ENCODE measurements around the gene CLCN4.

CLCN4 gene

DNA sequence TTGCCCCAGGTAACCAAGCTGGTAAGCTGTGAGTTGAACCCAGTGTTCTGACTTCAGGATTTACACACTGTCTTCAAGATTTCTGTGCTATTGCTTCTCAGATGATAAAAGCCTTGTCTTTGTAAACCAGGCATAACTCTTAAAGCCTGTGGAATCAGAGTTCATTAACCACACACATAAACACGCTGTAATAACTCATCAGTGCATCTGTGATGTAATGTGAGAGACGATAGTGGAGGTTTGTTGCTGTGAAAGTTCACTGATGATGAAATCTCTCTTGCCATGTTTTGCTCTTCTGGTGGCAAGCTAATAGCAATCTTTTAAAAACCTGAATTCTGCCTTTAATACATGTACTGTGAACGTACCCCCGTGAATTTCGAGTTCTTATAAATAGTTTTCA, 41.5 kb downstream of the CLCN4 start:
- no peak for DNase-seq

DNA sequence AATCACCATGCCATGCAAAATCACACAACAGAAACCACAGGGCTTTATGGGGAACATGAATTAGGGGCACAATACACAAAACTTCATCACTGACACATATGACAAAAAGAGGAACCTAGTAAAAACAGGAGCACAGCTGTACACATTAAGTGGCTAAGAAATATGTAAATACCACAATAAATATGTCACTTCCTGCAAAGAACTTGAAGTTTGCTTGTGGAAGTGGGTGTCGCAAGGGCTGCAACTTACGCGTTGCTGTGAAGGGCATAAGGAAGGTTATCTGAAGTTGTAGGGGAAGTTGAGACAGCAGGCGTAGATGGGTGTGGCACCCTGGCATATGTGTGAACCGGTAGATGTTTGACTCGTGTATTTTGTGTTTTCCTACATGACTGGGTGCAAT, 42.4 kb downstream of the CLCN4 start:
- DNase-seq, result no peak

DNA sequence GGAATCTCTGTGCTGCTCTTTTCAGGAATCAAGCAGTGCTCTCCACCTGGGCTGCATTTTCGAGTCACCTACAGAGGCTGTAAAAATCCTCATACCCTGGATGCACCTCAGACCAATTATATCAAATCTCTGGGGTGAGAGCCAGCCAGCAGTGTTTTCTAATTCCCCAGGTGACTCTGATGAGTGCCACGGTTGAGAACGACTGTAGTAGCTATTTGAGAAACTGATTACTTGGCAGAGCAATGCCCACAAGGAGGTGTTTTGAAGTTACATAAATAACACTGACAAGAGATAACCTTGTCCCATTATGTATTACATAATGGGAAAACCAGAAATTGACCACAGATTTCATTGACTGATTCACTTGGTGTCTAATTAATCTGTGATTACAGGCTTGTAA, 46.8 kb downstream of the CLCN4 start:
- DNase-seq, result no peak

DNA sequence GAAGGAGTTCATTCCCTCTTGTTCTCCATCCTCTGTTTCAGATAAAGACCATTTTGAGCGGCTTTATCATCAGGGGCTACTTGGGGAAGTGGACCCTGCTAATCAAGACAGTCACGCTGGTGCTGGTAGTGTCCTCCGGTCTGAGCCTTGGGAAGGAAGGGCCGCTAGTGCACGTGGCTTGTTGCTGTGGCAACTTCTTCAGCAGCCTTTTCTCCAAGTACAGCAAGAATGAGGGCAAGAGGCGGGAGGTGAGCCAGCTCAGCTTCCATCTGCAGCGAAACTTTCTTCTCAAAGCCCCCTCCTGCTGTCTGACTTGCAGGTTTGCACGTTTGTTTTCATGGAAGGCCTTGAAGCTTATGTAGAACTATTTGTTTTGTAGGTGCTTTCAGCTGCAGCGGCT, 49.5 kb downstream of the CLCN4 start:
- no peak for DNase-seq

DNA sequence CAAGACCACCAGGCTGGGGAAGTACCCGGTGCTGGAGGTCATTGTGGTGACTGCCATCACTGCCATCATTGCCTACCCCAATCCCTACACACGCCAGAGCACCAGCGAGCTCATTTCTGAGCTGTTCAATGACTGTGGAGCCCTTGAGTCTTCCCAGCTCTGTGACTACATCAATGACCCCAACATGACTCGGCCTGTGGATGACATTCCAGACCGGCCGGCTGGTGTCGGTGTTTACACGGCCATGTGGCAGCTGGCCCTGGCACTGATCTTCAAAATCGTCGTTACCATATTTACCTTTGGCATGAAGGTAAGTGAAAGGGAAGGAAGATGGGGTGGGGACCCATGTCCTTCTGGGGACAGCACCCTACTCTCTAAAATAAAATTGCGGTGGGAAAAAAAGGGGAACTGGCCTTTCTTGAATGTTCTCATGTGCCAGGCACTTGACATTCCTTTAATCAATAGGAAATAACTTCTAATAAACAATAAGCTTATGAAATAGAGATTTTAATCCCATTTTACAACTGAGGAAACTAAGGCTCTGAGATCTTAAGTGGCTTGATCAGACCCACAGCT, 51.6 kb downstream of the CLCN4 start:
- no peak for DNase-seq

DNA sequence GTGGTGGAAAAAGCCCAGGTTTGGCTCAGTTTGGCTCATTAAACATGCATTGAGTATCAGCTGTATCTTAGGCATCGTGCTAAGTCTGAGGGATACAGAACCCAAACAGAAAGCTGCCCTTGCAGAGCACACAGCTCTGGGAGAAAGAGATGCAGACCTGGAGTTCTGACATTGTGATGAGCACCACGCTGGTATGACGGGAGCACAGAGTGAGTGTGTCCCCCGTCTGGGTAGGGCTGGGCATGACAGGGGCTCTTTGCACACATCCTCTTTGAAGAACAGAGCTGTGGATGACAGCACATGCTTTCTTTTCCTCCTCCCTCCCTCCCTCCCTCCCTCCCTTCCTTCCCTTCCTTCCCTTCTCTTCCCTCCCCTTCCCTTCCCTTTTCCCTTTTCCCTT, 52.2 kb downstream of the CLCN4 start:
- no peak for DNase-seq

DNA sequence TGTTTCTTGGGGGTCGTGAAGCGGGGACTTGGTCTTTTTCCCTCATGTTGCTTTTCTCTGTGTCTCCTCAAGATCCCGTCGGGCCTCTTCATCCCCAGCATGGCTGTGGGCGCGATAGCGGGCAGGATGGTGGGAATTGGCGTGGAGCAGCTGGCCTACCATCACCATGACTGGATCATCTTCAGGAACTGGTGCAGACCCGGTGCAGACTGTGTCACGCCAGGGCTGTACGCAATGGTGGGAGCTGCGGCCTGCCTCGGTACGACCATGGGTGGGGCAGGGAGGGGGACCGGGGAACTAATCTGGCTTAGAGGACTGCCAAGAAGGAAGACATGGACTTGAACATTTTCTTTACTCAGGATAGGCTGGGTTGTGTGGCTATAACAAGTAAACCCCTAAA, 55.6 kb downstream of the CLCN4 start:
- DNase-seq, result no peak

DNA sequence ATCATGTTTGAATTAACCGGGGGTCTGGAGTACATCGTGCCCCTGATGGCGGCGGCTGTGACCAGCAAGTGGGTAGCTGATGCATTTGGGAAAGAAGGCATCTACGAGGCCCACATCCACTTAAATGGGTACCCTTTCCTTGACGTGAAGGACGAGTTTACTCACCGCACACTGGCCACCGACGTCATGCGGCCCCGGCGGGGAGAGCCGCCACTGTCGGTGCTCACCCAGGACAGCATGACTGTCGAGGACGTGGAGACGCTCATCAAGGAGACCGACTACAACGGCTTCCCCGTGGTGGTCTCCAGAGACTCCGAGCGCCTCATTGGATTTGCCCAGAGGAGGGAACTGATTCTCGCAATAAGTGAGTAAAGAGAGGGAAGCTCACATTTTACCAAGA, 56.9 kb downstream of the CLCN4 start:
- DNase-seq, result no peak

DNA sequence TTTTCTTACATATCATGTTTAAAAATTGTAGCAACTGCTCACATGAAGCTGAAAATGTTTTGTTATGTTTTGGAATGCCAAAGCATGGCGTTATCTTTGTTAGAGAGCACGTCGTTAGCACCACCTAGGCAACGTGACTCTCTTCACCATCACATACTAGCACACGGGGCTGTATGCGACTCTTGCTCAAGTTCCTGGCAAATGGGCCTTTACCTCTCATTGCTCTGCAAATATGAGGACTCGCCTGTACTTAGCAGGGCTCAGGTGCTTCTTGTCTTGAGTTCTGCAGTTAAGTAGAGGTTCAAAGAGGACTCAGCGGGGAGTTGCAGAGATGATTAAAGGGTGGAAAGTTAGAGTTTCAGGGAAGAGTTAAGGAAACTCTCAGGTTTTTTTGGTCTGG, 59.4 kb downstream of the CLCN4 start:
- no peak for DNase-seq

DNA sequence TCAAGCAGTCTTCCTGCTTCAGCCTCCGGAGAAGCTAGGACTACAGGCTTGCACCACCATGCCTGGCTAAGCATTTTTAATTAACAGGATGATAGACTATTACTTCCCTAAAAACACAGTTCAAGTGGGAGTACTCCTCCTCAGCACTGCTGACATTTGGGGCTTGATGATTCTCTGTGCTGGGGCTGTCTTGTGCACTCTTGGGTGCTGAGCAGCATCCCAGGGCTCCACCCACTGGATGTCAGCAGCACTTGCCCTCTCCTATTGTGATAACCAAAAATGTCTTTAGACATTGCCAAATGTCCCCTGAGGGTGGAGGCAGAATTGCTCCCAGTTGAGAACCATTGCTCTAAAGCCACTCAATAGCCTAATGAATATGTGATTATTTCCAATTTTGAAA, 60.4 kb downstream of the CLCN4 start:
- DNase-seq, result no peak

DNA sequence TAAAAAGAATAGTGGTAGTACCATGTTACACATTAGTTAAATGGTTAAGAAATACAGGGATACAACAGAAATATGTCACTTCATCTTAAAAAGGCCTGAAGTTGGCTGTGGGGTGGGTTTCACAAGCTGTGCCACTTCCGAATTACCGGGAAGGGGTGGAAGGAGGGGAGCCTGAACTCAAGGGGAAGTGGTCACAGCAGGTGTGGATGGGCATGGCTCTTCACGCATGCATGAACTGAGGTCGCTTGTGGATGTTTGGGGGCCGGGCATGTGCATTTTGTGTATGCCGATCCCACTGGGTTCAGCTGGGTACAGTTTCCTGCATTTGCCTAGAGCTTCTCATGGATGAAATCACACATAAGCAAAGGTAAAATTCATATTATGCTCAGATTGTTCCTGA, 64.9 kb downstream of the CLCN4 start:
- no peak for DNase-seq

DNA sequence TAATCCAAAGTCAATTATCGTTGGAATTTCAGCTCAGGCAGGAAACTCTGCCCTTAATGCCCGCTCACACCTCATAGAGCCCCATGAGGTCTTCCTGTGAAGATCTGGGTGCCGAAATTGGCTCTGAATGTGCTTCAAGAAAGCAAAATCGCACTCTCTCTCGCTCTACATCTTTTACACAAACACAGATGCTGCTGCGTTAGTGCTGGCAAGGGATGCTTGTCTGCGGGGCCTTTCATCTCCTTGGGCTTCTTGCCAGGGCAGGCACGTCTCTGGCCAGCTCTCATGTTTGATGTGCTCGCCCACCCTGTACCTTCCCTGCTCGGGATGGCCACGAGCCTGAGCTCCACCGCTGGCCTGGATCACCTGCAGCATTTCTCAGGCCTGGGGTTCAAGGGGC, 66.5 kb downstream of the CLCN4 start:
- DNase-seq, result no peak

DNA sequence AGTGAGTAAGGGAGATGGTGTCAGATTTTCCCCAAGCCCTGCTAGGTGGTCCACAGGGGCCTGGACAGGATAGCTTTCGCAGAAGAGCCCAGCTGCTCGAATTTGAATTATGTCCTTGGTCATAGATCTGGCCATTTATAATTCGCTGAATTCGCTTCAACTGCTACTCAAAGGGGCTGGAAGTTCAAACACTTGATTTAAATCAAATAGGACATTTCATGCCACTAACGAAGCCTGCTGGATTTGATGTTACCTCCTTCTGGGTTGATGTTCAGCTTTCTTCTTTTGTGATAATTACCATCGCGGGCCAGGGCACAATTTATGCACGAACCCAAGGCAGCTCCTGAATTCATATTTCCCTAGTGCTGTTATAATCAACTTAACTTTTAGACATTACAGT, 67.0 kb downstream of the CLCN4 start:
- DNase-seq, result no peak

DNA sequence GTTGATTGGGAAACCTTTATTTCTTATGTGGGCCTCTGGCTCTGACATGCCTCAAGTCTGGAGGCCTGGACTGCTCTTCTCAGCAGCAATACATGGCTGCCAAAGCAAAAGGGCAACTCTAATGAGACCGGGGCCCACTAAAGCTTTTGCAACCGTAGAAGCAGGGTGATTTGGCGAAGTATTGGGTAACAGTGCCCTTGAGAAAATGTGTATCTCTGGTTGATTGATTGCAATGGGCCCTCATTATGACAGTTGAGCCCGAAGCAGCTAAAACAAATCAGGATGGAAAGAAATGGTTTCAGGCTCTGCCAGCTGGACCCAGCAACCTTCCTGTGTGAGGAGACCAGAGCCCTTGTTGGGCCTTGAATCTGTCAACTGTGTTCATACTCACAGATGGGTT, 73.4 kb downstream of the CLCN4 start:
- no peak for DNase-seq

DNA sequence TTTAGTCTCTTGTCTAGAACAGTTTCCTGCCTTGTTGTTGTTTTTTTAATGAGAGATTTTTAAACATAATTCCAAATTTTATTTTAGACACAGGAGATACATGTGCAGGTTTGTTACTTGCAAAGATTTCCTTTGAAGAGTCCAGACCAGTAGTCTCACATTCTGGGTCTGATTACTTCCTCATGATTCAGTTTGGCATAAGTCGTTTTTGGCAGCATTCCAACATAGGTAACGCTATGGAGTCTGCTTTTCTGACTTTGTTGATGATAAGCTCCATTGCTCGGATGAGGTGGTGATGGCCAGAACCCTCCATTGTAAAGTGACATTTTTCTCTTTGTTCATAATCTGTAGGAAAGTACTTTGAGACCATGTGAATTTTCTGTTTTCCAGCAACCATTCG, 74.7 kb downstream of the CLCN4 start:
- no peak for DNase-seq

DNA sequence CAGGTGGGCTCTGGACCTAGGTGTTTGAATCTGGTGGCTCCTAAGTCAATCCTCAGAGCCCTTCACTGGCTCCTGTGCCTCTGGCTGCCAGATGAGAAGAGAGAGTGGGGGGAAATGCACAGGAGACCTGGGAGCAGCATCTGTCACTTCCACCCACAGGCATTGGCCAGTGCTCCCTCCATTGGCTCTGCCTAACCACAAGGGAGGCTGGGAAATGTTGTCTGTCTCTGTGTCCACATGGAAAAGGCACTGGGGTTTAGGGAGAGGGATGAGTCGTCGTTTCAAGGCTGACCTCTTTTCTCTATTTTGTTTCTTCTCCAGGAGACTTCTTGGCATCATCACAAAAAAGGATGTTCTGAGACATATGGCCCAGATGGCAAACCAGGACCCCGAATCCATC, 76.4 kb downstream of the CLCN4 start:
- DNase-seq, result no peak

DNA sequence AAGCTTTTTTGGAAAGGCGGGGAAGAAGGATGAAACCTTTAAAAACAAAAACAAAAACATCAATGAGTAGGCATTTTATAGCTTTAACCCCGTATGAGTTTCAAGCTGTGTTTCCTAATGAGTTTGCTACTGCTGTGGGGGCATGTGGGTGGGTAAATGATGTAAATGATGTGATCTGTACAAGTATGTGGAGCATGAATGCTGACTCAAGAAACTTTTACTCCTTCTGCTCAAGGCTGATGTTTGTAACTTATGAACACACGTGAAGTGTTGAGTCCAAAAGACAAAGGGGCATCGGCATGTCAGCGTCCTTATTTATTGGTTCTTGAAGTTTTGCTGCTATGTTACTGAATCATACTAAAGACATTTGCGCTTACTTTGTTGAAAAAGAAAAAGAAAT, 76.9 kb downstream of the CLCN4 start:
- DNase-seq, result no peak

DNA sequence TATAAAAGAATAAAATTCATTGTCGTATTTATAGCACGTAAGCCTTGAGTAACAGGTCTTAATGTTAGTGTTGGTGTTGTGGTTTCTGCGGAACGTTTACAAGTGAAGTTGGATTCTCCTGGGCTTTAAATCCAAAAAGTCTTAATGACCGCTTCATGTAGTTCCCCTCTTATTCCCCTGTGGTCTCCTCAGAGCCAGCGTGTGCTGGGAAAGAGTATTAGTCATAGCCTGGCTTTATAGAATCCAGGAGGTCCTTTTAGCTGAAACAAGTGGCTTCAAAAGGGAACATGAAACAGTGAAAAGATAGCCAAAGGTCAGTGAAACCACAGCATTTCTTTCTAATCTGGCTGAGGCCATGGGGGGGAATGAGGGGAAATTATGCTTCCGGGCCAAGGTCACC, 79.1 kb downstream of the CLCN4 start:
- DNase-seq, result no peak

DNA sequence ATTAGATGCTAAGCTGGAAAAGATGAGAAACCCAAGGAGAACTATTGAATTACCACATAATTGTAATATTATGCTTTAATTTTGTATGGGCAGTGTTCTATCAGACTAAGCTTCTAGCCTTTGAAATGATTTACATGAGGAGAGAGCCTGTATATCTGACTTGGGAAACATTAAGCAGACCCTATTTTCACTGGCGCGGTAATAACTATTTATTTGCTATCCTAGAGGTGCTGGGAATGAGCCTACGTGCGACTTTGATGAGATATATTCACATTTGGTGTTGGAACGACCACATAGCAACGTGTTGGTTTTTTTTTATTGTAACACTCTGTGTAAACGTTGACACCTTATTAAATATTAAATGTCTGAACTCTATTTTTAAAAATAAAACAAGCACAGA, 80.5 kb downstream of the CLCN4 start:
- DNase-seq, result no peak

DNA sequence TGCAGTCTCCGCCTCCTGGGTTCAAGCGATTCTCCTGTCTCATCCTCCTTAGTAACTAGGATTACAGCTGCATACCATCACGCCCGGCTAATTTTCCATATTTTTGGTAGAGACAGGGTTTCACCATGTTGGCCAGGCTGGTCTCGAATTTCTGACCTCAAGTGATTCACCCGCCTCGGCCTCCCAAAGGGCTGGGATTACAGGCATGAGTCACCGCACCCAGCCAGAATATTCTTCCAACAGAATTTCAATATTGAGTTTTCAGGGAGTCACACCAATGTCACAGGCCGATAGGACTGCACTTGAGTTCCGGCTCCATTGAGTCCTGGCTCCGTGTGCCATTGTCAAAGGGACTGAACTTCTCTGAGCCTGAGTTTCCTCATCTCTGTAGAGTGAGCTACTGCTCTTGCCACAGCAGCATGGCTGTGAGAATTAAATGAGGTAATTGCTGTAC, 82.9 kb downstream of the CLCN4 start:
- DNase-seq, result no peak

DNA sequence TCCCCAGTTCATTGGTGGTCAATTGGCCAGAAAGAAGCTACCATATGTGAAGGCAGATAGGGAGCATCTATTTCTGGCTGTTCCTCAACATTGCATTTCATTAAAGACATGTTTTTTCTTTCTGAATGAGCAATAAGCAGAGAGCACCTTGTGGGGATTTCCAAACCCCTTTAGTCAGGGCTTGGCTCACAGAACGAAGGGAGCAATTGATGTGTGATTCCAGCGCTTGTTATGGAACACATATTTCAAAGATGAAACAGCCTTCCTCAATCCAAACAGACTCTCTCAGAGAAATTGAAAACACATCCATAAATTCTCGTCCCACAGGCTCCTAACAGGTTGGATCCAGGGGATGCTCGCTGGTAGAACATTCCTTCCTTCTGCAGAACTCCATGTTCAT, 84.1 kb downstream of the CLCN4 start:
- DNase-seq, result no peak

DNA sequence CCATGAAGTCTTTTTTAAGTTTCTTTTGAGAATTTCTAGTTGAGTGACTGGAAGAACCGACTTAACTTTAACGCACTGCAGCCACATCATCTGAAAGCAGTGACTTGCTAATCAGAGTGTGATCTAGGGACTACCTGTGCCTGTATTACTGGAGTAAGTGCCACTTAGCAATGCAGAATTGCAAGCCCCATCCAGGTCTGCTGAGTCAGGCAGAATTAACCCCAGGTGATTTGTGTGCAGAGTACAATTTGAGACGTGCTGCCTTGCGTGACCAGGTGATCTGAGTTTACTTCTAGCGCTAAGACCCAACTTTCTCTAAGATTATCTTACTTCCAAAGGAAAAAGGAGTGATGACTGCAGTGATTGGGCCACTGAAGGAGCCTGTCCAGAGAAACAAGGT, 85.3 kb downstream of the CLCN4 start:
- DNase-seq, result no peak

DNA sequence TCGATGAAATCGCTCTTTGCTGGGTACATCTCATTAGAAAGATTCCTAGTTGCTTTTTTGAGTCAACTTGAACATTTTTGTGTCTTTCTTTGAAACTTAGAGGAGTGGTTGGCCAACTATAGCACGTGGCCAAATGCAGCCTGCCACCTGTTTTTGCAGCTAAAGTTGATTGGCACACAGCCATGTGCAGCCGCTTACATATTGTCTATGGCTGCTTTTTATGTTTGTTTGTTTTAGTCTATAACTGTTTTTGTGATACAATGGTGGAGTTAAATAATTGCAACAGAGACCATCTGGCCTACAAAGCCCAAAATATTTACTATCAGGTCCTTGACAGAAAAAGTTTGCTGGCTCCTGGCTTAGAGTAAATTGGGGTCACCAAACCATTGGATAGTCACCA, 86.3 kb downstream of the CLCN4 start:
- no peak for DNase-seq

DNA sequence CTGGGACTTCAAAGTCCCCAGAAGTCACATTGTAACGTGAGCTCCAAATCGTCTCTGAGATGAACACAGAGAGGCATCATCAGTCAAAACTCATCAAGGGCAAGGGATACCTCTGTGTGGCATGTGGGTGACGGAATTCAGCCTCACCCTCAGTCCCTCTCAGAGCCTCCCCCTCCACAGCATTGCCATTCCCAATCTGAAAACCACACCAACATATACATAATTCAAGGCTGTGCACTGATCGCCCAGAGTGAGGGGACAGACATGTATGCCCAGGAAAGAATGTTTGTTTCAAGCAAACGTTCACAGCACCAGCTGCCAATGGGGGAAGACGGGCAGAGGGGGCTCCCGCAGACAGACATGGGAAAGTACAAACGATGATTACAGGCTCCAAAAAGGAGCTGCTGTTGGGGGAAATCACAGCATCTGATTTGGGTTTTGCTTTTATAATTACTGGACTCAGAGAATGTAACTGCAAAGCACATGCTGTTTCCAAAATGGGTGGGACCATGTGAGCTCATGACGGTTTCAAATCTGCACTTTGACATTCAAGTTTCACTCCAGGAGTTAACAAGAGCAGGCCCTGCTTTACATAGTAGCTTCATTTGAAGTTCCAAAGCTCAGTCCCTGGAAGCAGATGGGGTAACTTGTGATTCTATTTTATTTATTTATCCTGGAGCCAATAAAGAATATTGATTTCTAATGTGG, 88.3 kb downstream of the CLCN4 start:
- no peak for DNase-seq

DNA sequence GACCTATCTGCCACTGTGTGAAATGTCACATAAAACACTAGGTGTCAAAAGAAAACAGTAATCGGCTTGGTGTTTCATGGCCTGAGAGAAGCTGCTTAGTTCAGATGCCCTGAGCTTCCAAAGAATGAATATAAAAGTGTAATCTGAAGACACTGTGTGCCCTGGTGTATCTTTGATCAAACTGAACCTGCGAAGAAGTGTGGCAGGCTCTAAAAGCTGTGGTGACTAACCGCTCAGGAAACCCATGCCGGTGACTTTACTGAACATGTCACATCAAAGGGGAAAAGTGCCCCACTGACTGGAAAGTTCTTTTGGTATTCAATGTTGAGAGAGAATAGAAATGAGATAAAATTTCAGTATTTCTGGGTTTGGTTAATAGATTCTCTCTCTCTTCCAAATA, 89.1 kb downstream of the CLCN4 start:
- DNase-seq, result no peak

Data from NCI-H524 treated with DMSO at 0.1 percent for 48 hours (cell line).